ENCODE data around the gene TSPO. TPM values are rescaled to one million over a fixed set of nuclear protein-coding genes. Genes with fewer than 3 reads are reported as not detected.

The TSPO gene
- total RNA-seq, 1 donor, result 222 TPM

DNA sequence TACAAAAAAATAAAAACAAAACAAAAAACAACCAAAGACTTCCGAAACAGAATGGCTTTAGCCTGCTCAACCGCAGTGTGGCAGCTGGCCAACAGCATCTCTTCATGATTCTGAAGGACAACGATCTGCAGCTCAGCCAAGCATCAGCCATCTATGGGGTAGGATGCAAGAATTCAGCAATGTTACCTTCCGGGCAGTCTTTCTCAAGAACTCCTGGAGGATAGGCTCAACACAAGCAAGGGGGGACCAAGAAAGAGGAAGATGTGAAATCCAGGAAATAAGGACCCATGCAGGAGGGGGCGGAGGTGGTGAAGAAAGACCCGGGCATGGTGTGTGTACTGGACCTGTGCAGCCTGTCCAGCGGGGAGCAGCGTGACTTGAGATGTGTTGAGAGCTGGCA is 3.5 kb upstream of the TSPO start:
- TF ChIP-seq CTCF (IDR thresholded peaks at IDR 0.05; ENCODE audit: insufficient read depth, low read length), result no peak
- no peak overlapping the region for H3K4me3 ChIP-seq (ENCODE audit: low read depth, low read length)
- DNase-seq (ENCODE audit: low read depth), result no peak

- no peak for DNase-seq (ENCODE audit: low read depth)
- no peak for TF ChIP-seq CTCF (IDR thresholded peaks at IDR 0.05; ENCODE audit: insufficient read depth, low read length)
- H3K4me3 ChIP-seq (ENCODE audit: low read depth, low read length), result no peak overlapping the region
Observed at GRCh38 chr22:43148581-43148980, 2.8 kb upstream of the TSPO start.

DNA sequence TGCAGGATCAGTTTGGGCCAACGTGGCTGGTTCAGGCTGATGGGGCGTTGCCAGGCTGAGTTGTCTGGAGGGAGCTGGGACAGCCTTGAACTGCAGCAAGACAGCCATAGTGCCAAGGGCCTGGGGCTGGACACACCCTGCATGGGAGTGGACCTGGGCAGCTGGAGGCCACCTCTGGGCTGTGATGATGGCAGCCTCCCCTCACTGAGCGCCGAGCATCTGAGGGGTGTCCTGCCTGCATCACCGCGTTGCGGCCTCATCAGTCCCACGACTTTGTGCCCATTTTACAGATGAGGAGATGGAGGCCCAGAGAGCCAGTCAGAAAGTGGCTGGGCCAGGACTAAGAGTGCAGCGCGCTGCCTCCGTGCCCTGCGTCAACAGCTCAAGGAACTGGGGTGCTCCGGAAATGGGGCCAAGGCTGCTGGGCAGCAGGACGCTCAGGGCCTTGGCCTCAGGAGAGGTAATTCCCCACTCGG is 590 bp upstream of the TSPO start:
- no peak for DNase-seq (ENCODE audit: low read depth)
- no peak for TF ChIP-seq CTCF (IDR thresholded peaks at IDR 0.05; ENCODE audit: insufficient read depth, low read length)
- peak overlapping the region; percentile 80 for H3K4me3 ChIP-seq (ENCODE audit: low read depth, low read length)

- no peak for DNase-seq (ENCODE audit: low read depth)
- H3K4me3 ChIP-seq (ENCODE audit: low read depth, low read length), result peak overlapping the region; percentile 80
- TF ChIP-seq CTCF (IDR thresholded peaks at IDR 0.05; ENCODE audit: insufficient read depth, low read length), result no peak
Observed at GRCh38 chr22:43152003-43152356, 621 bp downstream of the TSPO start.

GRCh38 chr22:43152357-43153071 is 1.2 kb downstream of the TSPO start:
- peak; percentile 56 for DNase-seq (ENCODE audit: low read depth)
- H3K4me3 ChIP-seq (ENCODE audit: low read depth, low read length), result peak overlapping the region; percentile 80
- TF ChIP-seq CTCF (IDR thresholded peaks at IDR 0.05; ENCODE audit: insufficient read depth, low read length), result no peak

- DNase-seq (ENCODE audit: low read depth), result no peak
- no peak for TF ChIP-seq CTCF (IDR thresholded peaks at IDR 0.05; ENCODE audit: insufficient read depth, low read length)
- no peak overlapping the region for H3K4me3 ChIP-seq (ENCODE audit: low read depth, low read length)
Observed at GRCh38 chr22:43153899-43154298, 2.5 kb downstream of the TSPO start.

Data from fibroblast of the aortic adventitia (primary cell).